GM19043 (cell line): Measurements from ENCODE around the gene CAMK1D.
"Not testable (repeated sequence)": the region's sequence is repeated elsewhere in the genome, so short reads cannot be mapped to it uniquely, and the experiment has no call there.

Experiments
- ATAC-seq: cut with Tn5 transposase; IDR thresholded peaks from one replicate; pipeline ENCODE4 v1.9.1; 2021; ENCODE audit warnings: low read depth; ENCODE audit not compliant: unreplicated experiment

Gene CAMK1D

DNA sequence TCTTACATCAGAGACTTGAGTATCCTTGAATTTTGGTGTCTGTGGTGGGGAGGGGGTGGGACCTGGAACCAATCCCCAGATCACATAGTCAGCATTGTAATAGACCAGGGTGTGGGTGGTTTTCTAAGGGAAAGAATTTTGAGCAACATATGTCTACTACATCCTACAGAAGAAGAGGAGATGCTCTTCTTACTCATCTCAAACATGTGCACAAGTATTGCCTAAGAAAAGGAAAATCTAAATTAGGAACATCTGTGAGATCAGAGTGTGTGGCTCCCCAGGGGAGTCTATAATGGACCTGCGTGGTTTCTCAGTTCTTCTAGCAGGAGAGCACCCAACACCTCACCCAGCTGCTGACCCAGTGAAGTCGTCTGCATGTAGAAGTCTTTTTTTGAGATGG, 503.3 kb downstream of the CAMK1D start:
- no peak for ATAC-seq

DNA sequence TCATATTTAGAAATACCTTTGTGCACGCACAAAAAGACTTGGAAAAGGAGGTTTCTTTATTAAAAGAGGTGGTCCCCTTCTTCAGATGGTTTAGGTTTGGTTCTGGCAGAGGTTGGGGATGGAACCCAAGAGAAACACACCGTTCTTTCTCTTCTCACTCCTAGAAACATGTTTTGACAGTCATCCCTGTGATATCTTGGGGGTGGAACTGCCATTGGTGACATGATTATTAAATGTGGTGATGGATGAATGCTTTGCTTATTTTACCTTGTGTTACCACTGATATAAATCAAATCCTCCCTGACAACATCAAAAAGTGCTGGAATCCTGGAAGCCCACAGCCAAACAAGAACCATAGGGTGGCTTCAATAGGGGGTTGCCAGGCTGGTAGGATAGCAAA, 505.6 kb downstream of the CAMK1D start:
- ATAC-seq = no peak

DNA sequence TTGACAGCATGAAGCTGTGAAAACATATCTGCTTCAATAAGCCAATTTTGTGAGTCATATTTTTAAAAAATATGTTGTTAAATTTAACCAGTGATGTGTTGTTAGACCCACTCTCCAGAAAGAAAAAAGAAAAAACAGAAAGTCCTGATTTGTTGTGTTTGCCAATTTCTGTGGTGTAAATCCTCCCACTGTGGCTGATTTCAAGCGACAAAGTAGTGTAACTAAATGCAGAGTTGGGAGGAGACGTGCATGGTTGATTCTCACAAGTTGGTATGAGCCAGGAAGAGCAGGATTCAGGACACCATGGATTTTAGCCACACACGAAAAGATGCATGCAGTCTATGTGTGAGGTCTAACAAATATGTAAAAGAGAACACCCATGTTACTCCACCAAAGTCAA, 513.1 kb downstream of the CAMK1D start:
- no peak for ATAC-seq

DNA sequence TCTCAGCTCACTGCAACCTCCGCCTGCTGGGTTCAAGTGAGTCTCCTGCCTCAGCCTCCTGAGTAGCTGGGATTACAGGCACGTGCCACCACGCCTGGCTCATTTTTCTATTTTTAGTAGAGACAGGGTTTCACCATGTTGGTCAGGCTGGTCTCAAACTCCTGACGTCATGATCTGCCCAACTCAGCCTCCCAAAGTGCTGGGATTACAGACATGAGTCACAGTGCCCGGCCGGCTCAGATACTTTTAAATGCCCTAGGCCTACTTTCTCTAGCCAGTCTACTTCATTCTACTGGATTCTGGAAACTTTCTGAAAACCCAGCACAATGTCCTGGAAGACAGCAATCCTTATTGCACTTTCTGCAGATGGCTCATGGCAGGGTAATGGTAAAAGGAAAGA, 516.2 kb downstream of the CAMK1D start:
- not testable (repeated sequence) for ATAC-seq

DNA sequence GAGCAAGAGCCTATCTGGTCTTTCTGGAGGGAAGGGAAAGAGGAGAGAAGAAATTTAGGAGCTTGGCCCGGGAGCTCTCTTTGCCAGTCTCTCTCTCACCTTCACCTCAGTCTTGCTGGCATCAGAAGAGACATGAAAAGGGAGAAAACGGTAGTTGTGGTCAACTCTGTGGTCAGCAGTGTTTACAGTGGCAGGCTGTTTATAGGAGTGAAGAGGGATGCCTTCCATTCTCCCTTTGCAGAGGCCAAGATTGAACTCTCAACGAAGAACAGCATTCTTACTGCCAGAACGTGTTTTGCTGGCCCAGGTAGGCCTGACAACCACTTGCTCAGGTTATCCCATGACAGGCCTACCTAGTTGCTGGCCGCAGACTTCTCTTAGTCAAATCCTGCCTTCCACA, 518.9 kb downstream of the CAMK1D start:
- ATAC-seq = no peak

DNA sequence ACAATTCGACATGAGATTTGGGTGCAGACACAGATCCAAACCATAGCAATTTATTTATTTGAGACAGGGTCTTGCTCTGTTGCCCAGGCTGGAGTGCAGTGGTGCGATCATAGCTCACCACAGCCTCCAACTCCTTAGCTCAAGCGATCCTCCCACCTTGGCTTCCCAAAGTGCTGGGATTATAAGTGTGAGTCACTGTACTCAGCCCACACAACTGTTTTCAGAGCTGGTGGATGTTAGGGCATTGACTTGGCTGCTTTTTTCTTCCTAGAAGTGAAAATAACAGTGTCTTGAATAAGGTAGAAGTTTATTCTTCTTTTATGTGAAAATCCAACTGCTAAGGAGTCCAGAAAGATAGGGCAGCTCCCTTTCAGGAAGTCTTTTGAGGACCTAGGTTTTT, 520.1 kb downstream of the CAMK1D start:
- ATAC-seq = no peak

DNA sequence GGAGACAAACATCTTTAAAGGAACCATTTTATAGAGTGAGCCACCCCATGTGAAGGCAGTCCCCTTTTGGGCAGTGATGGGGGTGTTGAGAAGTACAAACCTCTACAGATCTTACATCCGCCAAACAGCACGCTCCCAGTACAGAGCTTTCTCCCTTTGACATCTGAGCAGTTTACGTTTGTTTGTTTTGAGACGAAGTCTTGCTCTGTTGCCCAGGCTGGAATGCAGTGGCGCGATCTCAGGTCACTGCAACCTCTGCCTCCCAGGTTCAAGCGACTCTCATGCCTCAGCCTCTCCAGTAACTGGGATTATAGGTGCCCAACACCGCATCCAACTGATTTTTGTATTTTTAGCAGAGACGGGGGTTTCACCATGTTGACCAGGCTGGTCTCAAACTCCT, 523.2 kb downstream of the CAMK1D start:
- ATAC-seq = no peak

DNA sequence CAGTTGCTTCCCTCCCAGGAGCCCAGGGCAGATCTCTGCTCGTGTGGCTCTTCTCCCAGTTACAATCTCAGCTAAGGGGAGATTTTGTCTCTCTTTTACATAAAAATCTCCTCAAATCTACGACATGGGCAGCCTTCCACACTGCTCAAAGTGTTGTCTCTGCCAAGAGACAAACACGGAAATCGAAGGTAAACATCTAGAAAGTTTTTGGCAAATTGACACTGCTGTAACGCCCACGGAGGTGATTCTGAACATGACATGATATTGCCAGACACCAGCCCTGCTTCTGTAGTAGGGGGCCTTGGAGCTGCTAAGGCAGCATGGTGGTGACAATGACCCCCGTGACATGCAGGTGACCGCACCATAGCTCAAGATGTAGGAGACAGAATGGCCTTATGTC, 523.8 kb downstream of the CAMK1D start:
- no peak for ATAC-seq

DNA sequence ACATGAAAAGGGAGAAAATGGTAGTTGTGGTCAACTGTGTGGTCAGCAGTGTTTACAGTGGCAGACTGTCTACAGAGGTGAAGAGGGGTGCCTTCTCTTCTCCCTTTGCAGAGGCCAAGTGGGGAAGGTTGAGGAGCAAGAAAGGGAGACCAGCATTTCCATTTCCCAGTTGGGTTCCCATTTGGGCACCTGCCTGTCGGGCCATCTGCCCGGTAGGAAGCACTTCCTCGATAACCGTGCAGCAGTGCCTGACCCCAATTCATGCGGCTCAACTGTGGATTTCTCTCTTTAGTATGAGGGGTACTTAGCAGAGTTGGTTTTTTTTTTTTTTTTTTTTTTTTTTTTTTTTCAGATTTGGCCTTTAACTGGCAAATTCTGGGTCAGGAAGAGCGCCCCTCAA, 525.2 kb downstream of the CAMK1D start:
- no peak for ATAC-seq

DNA sequence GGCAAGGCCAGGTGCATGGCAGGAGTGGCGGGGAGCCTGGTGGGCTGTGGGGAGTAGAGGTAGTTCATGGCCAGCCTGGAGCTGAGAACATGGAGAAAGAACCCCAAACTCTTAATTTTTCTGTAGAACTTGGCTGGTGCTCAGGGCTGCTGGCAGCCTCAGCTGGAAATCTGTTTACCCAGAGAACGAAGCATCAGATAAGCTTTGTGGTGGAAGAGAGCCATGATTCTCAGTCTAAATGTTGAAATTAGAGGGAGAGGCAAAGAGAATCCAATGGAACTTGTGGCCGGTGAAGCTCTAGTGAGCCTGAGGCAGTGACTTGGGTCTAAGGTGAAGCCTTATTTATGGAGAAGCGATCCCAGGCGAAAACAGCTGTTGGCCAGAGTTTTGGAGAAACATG, 525.8 kb downstream of the CAMK1D start:
- ATAC-seq = no peak

DNA sequence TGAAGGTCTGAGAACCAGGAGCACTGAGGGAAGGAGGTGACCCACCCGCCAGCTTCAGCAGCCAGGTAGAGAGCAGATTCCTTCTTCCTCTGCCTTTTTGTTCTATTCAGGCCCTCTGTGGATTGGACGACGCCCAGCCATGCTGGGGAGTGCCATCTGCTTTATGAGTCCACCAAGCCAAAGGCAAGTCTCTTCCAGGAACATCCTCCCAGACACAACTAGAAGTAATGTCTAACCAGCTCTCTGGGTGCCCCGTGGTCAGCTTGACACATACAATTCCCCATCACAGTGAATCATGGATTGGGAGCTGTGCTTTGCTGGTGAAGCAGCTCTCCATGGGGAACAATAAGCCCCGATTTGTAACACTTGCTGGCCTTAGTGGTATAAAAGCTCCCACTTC, 526.9 kb downstream of the CAMK1D start:
- ATAC-seq = no peak

DNA sequence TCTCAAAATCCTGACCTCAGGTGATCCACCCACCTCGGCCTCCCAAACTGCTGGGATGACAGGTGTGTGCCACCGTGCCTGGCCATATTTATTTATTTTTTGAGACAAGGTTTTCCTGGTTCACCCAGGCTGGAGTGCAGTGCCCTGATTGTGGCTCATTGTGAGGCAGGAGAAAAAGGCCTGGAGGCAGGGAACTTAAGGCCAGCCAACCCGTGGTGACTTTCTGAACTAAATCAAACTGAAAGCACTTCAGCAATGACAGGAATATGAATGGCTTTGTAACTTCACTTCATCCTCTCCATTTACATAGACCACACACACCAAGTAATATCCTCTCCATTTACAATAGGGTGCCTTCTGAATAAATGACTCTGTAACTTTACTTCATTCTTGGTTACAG, 527.8 kb downstream of the CAMK1D start:
- ATAC-seq = no peak

DNA sequence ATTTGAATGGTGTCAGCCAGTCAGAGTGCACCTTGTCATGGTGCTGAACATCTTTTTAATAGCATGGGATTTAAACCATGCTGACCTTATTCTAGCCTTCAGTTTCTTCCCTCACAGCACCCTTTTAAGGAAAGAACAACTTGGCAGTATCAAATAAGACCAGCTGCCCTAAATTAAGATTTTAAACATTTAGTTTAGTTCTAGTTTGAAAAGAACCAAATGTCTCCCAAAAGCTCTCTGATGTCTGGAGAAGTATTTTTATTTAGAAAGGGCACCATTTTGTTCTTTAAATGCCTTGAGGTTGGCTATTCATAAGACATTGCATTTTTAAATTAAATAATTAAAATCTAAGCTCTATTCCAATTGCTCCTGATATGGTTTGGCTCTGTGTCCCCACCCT, 531.1 kb downstream of the CAMK1D start:
- ATAC-seq = no peak

DNA sequence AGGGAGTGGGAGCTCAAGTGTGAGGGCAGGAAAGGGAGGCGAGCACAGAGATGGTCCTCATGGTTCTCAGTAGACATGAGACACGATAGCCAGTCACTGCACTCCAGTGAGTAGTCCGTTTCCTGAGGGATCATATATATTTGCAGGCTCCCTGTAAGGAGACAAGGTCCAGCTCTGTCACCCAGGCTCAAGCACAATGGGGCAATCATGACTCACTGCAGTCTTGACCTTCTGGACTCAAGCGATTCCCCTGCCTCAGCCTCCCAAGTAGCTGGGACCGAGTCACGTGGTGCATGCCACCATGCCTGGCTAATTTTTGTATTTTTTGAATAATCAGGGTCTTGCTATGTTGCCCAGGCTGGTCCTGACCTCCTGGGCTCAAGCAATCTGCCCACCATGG, 535.5 kb downstream of the CAMK1D start:
- no peak for ATAC-seq
